Stimulated activated naive CD4-positive, alpha-beta T cell treated with Interleukin-2 at 50 U/mL for 16 hours (primary cell): Measurements from ENCODE around the gene CAMKK1.
A peak's percentile ranks its signal among the peaks of the same experiment; 100 is the strongest.

Source experiments
- DNase-seq: peaks from one replicate; lab custom pipeline; 2025; lab: John Stamatoyannopoulos, UW

Gene CAMKK1

GRCh38 chr17:3918372-3919122 is 25.7 kb upstream of the CAMKK1 start:
- DNase-seq, result no peak

GRCh38 chr17:3917391-3917931 is 24.6 kb upstream of the CAMKK1 start:
- DNase-seq, result no peak

- no peak for DNase-seq
Measured at GRCh38 chr17:3916825-3917224, 24.0 kb upstream of the CAMKK1 start.

GRCh38 chr17:3915995-3916696 is 23.3 kb upstream of the CAMKK1 start, which contains the start of gene P2RX1:
P2RX1 (minus strand) TSS chr17:3916465; CDS start chr17:3916225, 240 bp downstream.
- DNase-seq, result peak; percentile 9

- DNase-seq, result no peak
Measured at GRCh38 chr17:3915581-3915994, 22.7 kb upstream of the CAMKK1 start.

GRCh38 chr17:3914312-3914670 is 21.4 kb upstream of the CAMKK1 start:
- DNase-seq, result no peak

GRCh38 chr17:3913531-3914311 is 20.9 kb upstream of the CAMKK1 start:
- DNase-seq, result peak; percentile 64

- DNase-seq, result no peak
Measured at GRCh38 chr17:3912827-3913226, 20.0 kb upstream of the CAMKK1 start.

- DNase-seq, result peak; percentile 50
Measured at GRCh38 chr17:3911271-3912053, 18.6 kb upstream of the CAMKK1 start.

- no peak for DNase-seq
Measured at GRCh38 chr17:3910420-3911270, 17.8 kb upstream of the CAMKK1 start.

- DNase-seq, result no peak
Measured at GRCh38 chr17:3909257-3909656, 16.4 kb upstream of the CAMKK1 start.

GRCh38 chr17:3907483-3908216 is 14.8 kb upstream of the CAMKK1 start:
- no peak for DNase-seq

GRCh38 chr17:3906881-3907280 is 14.0 kb upstream of the CAMKK1 start:
- no peak for DNase-seq

GRCh38 chr17:3905017-3905520 is 12.2 kb upstream of the CAMKK1 start:
- no peak for DNase-seq

- DNase-seq, result no peak
Measured at GRCh38 chr17:3904501-3904900, 11.6 kb upstream of the CAMKK1 start.

- no peak for DNase-seq
Measured at GRCh38 chr17:3903881-3904290, 11.0 kb upstream of the CAMKK1 start.

- DNase-seq, result no peak
Measured at GRCh38 chr17:3903051-3903825, 10.4 kb upstream of the CAMKK1 start.

GRCh38 chr17:3900646-3901045 is 7.8 kb upstream of the CAMKK1 start:
- DNase-seq, result no peak

GRCh38 chr17:3897731-3898130 is 4.9 kb upstream of the CAMKK1 start:
- DNase-seq, result no peak
